Testis (tissue), 2 donors: ENCODE results near the gene EIF4A2.

Experiments
- POLR2A ChIP-seq: fragments of 450-650 bp; IDR thresholded peaks from one replicate; pipeline ENCODE4 v1.6.1; 2017; ENCODE audit warnings: antibody characterized with exemption, mild to moderate bottlenecking, moderate library complexity
- TF ChIP-seq, protein P1 (sequence below), 3 experiments: fragments of 450-650 bp in 2 of 3; fragments of 200-600 bp in 1 of 3; sonication (generic) in 1 of 3; IDR thresholded peaks; one replicate each; pipeline ENCODE4 v1.5.1; 2016 to 2019; ENCODE audit warnings: antibody characterized with exemption in 3 of 3, mild to moderate bottlenecking in 2 of 3, moderate library complexity in 1 of 3

GRCh38 chr3:186790261-186790981, 7.0 kb downstream of the EIF4A2 start:
- TF ChIP-seq, protein P1, sequence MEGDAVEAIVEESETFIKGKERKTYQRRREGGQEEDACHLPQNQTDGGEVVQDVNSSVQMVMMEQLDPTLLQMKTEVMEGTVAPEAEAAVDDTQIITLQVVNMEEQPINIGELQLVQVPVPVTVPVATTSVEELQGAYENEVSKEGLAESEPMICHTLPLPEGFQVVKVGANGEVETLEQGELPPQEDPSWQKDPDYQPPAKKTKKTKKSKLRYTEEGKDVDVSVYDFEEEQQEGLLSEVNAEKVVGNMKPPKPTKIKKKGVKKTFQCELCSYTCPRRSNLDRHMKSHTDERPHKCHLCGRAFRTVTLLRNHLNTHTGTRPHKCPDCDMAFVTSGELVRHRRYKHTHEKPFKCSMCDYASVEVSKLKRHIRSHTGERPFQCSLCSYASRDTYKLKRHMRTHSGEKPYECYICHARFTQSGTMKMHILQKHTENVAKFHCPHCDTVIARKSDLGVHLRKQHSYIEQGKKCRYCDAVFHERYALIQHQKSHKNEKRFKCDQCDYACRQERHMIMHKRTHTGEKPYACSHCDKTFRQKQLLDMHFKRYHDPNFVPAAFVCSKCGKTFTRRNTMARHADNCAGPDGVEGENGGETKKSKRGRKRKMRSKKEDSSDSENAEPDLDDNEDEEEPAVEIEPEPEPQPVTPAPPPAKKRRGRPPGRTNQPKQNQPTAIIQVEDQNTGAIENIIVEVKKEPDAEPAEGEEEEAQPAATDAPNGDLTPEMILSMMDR (IDR thresholded peaks at IDR 0.05) = no peak
- TF ChIP-seq POLR2A = no peak
